Gastrocnemius medialis (tissue), 4 donors: ENCODE results near the gene PTGES.

Source experiments
- CTCF ChIP-seq, 5 experiments: fragments of 450-650 bp in 3 of 5; fragments of 200-600 bp in 2 of 5; sonication (generic) in 2 of 5; IDR thresholded peaks in 4 of 5; conservative IDR thresholded peaks in 1 of 5; 1 replicate in 4 of 5; 2 replicates in 1 of 5; pipeline ENCODE4 v1.5.1; 2016 to 2019; ENCODE audit warnings: antibody characterized with exemption in 5 of 5, mild to moderate bottlenecking in 3 of 5, moderate library complexity in 3 of 5
- POLR2A ChIP-seq, 2 donors: fragments of 450-650 bp; IDR thresholded peaks; one replicate each; pipeline ENCODE4 v1.6.1; 2017; ENCODE audit warnings: antibody characterized with exemption in 2 of 2, mild to moderate bottlenecking in 2 of 2, moderate library complexity in 2 of 2

GRCh38 chr9:129740174-129740573 is 12.7 kb downstream of the PTGES start:
- TF ChIP-seq CTCF (IDR thresholded peaks at IDR 0.05 in 4 of 5, conservative IDR thresholded peaks at IDR 0.05 in 1 of 5) (no peak), POLR2A (IDR thresholded peaks at IDR 0.05) (no peak)
